ENCODE data around the gene DGKH. TPM values are rescaled to one million over a fixed set of nuclear protein-coding genes. Genes with fewer than 3 reads are reported as not detected.

The DGKH gene
- total and polyA plus RNA-seq, 9 of the 15 experiments (the other 6 are each of a cell fraction or from before 2014, with no cell fraction given) = 0.38 to 4.4 (median 3.1) TPM

DNA sequence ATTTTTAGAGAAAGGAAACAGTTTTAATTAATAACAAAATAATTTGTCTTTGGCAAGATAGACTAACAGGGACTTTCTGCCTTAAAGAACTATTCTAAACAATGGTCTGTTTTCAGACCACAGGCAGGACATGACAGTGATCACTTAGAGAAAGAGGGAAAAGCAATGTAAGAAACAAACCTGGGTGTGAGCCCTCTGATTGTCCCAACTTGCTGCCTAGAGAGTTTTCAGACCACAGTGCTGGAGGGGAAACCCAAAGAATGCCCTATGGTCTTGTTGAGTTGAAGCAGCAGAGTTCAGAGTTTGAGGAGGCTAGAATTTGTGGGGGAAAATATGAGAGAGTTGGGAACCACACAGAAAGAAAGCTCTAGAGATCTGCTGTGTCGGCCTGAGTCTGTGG, 38.1 kb downstream of the DGKH start:
- no peaks in the 10 kb centered on the region for H3K4me1 ChIP-seq (replicated peaks in 1 of 2; ENCODE audit: control insufficient read depth in 2 of 2, insufficient read depth in 2 of 2, low read length in 2 of 2)
- ATAC-seq (no peak), DNase-seq (ENCODE audit: extremely low read depth in 1 of 4, low spot score in 3 of 4) (no peak), FAIRE-seq (no peak)
- no peaks in the 10 kb centered on the region for H3K9me3 ChIP-seq (replicated peaks; ENCODE audit: control insufficient read depth, insufficient read depth, low read depth, low read length)
- H3K4me2 ChIP-seq (ENCODE audit: insufficient read depth, low read length) = no peak overlapping the region
- no peak overlapping the region for H3K9ac ChIP-seq (ENCODE audit: insufficient read depth in 1 of 2, low read depth in 2 of 2, low read length in 2 of 2)
- H3K79me2 ChIP-seq (ENCODE audit: control insufficient read depth, insufficient read depth, low read length) = no peaks in the 10 kb centered on the region
- no peaks in the 10 kb centered on the region for H3K9me1 ChIP-seq (ENCODE audit: control insufficient read depth, insufficient read depth, low read length)
- ChIA-PET POLR2A (no interaction called here), CTCF (ENCODE audit: low intra/inter-chr PET ratio) (no interaction called here)
- no CpG with 5 or more reads among the region's 1 CpG for WGBS (ENCODE audit: insufficient coverage, low coverage, missing lambda C conversion rate)
- in situ Hi-C loops (cut with MboI) = no loop called here
- no peak overlapping the region for H3K4me3 ChIP-seq
- BruUV-seq (replicated peaks) = no TSS peak
- H3K36me3 ChIP-seq (ENCODE audit: control insufficient read depth, insufficient read depth, low read length) = no peaks in the 10 kb centered on the region
- no peak overlapping the region for H2AFZ ChIP-seq (ENCODE audit: low read depth, low read length)
- TF ChIP-seq ZNF324 (CRISPR knock-in tag; IDR thresholded peaks at IDR 0.05) (no peak), DIDO1 (tag; IDR thresholded peaks at IDR 0.05; ENCODE audit: low read depth) (no peak)
- no peaks in the 10 kb centered on the region for H4K20me1 ChIP-seq (replicated peaks; ENCODE audit: control insufficient read depth, insufficient read depth, low read length)
- intact Hi-C loops (cut with micrococcal nuclease) = no loop called here
- no peak overlapping the region for H3K27ac ChIP-seq (ENCODE audit: extremely low read depth, low read depth, low read length)
- no peaks in the 10 kb centered on the region for H3K27me3 ChIP-seq (ENCODE audit: control insufficient read depth in 2 of 2, insufficient read depth in 2 of 2, low read length in 2 of 2)

- H3K4me2 ChIP-seq (ENCODE audit: insufficient read depth, low read length) = no peak overlapping the region
- WGBS (ENCODE audit: insufficient coverage, low coverage, missing lambda C conversion rate) = 48% methylated on average over 2 of the region's 2 CpGs
- in situ Hi-C loops (cut with MboI) (no loop called here), intact Hi-C loops (cut with micrococcal nuclease) (no loop called here)
- H3K4me1 ChIP-seq (replicated peaks in 1 of 2; ENCODE audit: control insufficient read depth in 2 of 2, insufficient read depth in 2 of 2, low read length in 2 of 2) = no peaks in the 10 kb centered on the region
- H3K27me3 ChIP-seq (ENCODE audit: control insufficient read depth in 2 of 2, insufficient read depth in 2 of 2, low read length in 2 of 2) = no peaks in the 10 kb centered on the region
- ATAC-seq (no peak), DNase-seq (ENCODE audit: extremely low read depth in 1 of 4, low spot score in 3 of 4) (no peak), FAIRE-seq (no peak)
- no peak overlapping the region for H3K4me3 ChIP-seq
- ChIA-PET POLR2A (no interaction called here), CTCF (ENCODE audit: low intra/inter-chr PET ratio) (no interaction called here)
- H2AFZ ChIP-seq (ENCODE audit: low read depth, low read length) = no peak overlapping the region
- no peaks in the 10 kb centered on the region for H4K20me1 ChIP-seq (replicated peaks; ENCODE audit: control insufficient read depth, insufficient read depth, low read length)
- no peak overlapping the region for H3K27ac ChIP-seq (ENCODE audit: extremely low read depth, low read depth, low read length)
- H3K36me3 ChIP-seq (ENCODE audit: control insufficient read depth, insufficient read depth, low read length) = no peaks in the 10 kb centered on the region
- no peak overlapping the region for H3K9ac ChIP-seq (ENCODE audit: insufficient read depth in 1 of 2, low read depth in 2 of 2, low read length in 2 of 2)
- TF ChIP-seq, protein P1, sequence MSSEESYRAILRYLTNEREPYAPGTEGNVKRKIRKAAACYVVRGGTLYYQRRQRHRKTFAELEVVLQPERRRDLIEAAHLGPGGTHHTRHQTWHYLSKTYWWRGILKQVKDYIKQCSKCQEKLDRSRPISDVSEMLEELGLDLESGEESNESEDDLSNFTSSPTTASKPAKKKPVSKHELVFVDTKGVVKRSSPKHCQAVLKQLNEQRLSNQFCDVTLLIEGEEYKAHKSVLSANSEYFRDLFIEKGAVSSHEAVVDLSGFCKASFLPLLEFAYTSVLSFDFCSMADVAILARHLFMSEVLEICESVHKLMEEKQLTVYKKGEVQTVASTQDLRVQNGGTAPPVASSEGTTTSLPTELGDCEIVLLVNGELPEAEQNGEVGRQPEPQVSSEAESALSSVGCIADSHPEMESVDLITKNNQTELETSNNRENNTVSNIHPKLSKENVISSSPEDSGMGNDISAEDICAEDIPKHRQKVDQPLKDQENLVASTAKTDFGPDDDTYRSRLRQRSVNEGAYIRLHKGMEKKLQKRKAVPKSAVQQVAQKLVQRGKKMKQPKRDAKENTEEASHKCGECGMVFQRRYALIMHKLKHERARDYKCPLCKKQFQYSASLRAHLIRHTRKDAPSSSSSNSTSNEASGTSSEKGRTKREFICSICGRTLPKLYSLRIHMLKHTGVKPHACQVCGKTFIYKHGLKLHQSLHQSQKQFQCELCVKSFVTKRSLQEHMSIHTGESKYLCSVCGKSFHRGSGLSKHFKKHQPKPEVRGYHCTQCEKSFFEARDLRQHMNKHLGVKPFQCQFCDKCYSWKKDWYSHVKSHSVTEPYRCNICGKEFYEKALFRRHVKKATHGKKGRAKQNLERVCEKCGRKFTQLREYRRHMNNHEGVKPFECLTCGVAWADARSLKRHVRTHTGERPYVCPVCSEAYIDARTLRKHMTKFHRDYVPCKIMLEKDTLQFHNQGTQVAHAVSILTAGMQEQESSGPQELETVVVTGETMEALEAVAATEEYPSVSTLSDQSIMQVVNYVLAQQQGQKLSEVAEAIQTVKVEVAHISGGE (CRISPR knock-in tag; IDR thresholded peaks at IDR 0.05) = no peak
- TF ChIP-seq U2AF2 (optimal IDR thresholded peaks at IDR 0.05; ENCODE audit: low read depth, low read length) = no peak
- H3K9me1 ChIP-seq (ENCODE audit: control insufficient read depth, insufficient read depth, low read length) = no peaks in the 10 kb centered on the region
- no peaks in the 10 kb centered on the region for H3K9me3 ChIP-seq (replicated peaks; ENCODE audit: control insufficient read depth, insufficient read depth, low read depth, low read length)
- no TSS peak for BruUV-seq (replicated peaks)
- H3K79me2 ChIP-seq (ENCODE audit: control insufficient read depth, insufficient read depth, low read length) = no peaks in the 10 kb centered on the region
Observed at GRCh38 chr13:42094516-42095040, 46.1 kb downstream of the DGKH start.

All from K562 (cell line).